Measurements from ENCODE around the gene TMEM167B. TPM values are rescaled to one million over a fixed set of nuclear protein-coding genes. Genes with fewer than 3 reads are reported as not detected.

TMEM167B gene
- total RNA-seq, 2 donors from 2014 or later, result 14.6 to 23.0 TPM

GRCh38 chr1:109107785-109108184, 17.2 kb downstream of the TMEM167B start:
- 91 to 100% methylated on average over 5 to 7 of the region's 7 CpGs for WGBS, 2 experiments (ENCODE audit: insufficient coverage in 1 of 2, insufficient read length in 1 of 2)
- no peak for TF ChIP-seq CTCF (conservative IDR thresholded peaks at IDR 0.05)
- DNase-seq, result no peak
- peaks cover 67% of the 10 kb centered on the region for H3K27me3 Mint-ChIP-seq (ENCODE audit: insufficient read depth)
- no peak overlapping the region for H3K4me3 Mint-ChIP-seq
- H3K9ac ChIP-seq (ENCODE audit: extremely low read depth, low read length, poor library complexity, severe bottlenecking), result no peak overlapping the region
- no peaks in the 10 kb centered on the region for H3K4me1 ChIP-seq (ENCODE audit: control insufficient read depth, insufficient read depth, low read length)
- H3K27ac ChIP-seq (ENCODE audit: low read depth, low read length), result no peak overlapping the region
- H3K36me3 ChIP-seq (ENCODE audit: control insufficient read depth, insufficient read depth, low read length), result peaks cover 5% of the 10 kb centered on the region
- peaks cover 2% of the 10 kb centered on the region for H3K36me3 Mint-ChIP-seq (ENCODE audit: low read depth)
- H3K4me1 Mint-ChIP-seq, result peaks cover 5% of the 10 kb centered on the region
- no peak overlapping the region for H3K4me3 ChIP-seq (ENCODE audit: low read length)
- no peaks in the 10 kb centered on the region for H3K9me3 Mint-ChIP-seq
- no peak overlapping the region for H3K27ac Mint-ChIP-seq
- H3K9me3 ChIP-seq (ENCODE audit: control insufficient read depth, low read length), result no peaks in the 10 kb centered on the region
- H3K27me3 ChIP-seq (ENCODE audit: control insufficient read depth, insufficient read depth, low read length, poor library complexity, severe bottlenecking), result peaks cover 53% of the 10 kb centered on the region

GRCh38 chr1:109109906-109110305, 19.3 kb downstream of the TMEM167B start:
- Mint-ChIP-seq H3K4me3 (no peak overlapping the region), H3K27ac (no peak overlapping the region), H3K4me1 (peaks cover 4% of the 10 kb centered on the region), H3K9me3 (no peaks in the 10 kb centered on the region), H3K27me3 (ENCODE audit: insufficient read depth) (peaks cover 87% of the 10 kb centered on the region), H3K36me3 (ENCODE audit: low read depth) (no peaks in the 10 kb centered on the region)
- Histone ChIP-seq H3K27ac (ENCODE audit: low read depth, low read length) (no peak overlapping the region), H3K9ac (ENCODE audit: extremely low read depth, low read length, poor library complexity, severe bottlenecking) (no peak overlapping the region), H3K4me3 (ENCODE audit: low read length) (no peak overlapping the region), H3K9me3 (ENCODE audit: control insufficient read depth, low read length) (no peaks in the 10 kb centered on the region), H3K36me3 (ENCODE audit: control insufficient read depth, insufficient read depth, low read length) (no peaks in the 10 kb centered on the region), H3K27me3 (ENCODE audit: control insufficient read depth, insufficient read depth, low read length, poor library complexity, severe bottlenecking) (peaks cover 74% of the 10 kb centered on the region), H3K4me1 (ENCODE audit: control insufficient read depth, insufficient read depth, low read length) (peaks cover 4% of the 10 kb centered on the region)
- WGBS, 2 experiments (ENCODE audit: insufficient coverage in 1 of 2, insufficient read length in 1 of 2), result 82% methylated on average over 3 of the region's 3 CpGs
- TF ChIP-seq CTCF (conservative IDR thresholded peaks at IDR 0.05), result no peak
- no peak for DNase-seq

- Histone ChIP-seq H3K4me3 (ENCODE audit: low read length) (no peak overlapping the region), H3K27me3 (ENCODE audit: control insufficient read depth, insufficient read depth, low read length, poor library complexity, severe bottlenecking) (peaks cover 90% of the 10 kb centered on the region), H3K9me3 (ENCODE audit: control insufficient read depth, low read length) (no peaks in the 10 kb centered on the region), H3K27ac (ENCODE audit: low read depth, low read length) (no peak overlapping the region), H3K36me3 (ENCODE audit: control insufficient read depth, insufficient read depth, low read length) (no peaks in the 10 kb centered on the region), H3K9ac (ENCODE audit: extremely low read depth, low read length, poor library complexity, severe bottlenecking) (no peak overlapping the region), H3K4me1 (ENCODE audit: control insufficient read depth, insufficient read depth, low read length) (peaks cover 4% of the 10 kb centered on the region)
- no peak for TF ChIP-seq CTCF (conservative IDR thresholded peaks at IDR 0.05)
- Mint-ChIP-seq H3K36me3 (ENCODE audit: low read depth) (no peaks in the 10 kb centered on the region), H3K27ac (no peak overlapping the region), H3K9me3 (no peaks in the 10 kb centered on the region), H3K4me3 (no peak overlapping the region), H3K27me3 (ENCODE audit: insufficient read depth) (peaks cover 91% of the 10 kb centered on the region), H3K4me1 (peaks cover 2% of the 10 kb centered on the region)
- 82 to 83% methylated on average over 4 of the region's 5 CpGs for WGBS, 2 experiments (ENCODE audit: insufficient coverage in 1 of 2, insufficient read length in 1 of 2)
- DNase-seq, result no peak
Observed at GRCh38 chr1:109111386-109112055, 21.0 kb downstream of the TMEM167B start.

All from endodermal cell (in vitro differentiated cells).